HepG2 (cell line): ENCODE data around the gene ERMARD. TPM values are rescaled to one million over a fixed set of nuclear protein-coding genes. Genes with fewer than 3 reads are reported as not detected.

Source experiments
- PRPF4 ChIP-seq: fragments of 200-400 bp; formaldehyde crosslinking; IDR thresholded peaks from 2 replicates; pipeline ENCODE4 v1.6.1; 2016; ENCODE audit warnings: low read length, low read depth; ENCODE audit not compliant: poor library complexity, severe bottlenecking
- ZNF138 ChIP-seq: sonication (generic); formaldehyde crosslinking; IDR thresholded peaks from 2 replicates; pipeline ENCODE4 v1.5.0; 2020; ENCODE audit warnings: mild to moderate bottlenecking, low read depth, missing genetic modification reagents
- ZNF790 ChIP-seq: sonication (generic); formaldehyde crosslinking; IDR thresholded peaks from 2 replicates; pipeline ENCODE4 v1.8.0; 2022; ENCODE audit warnings: missing genetic modification reagents, mild to moderate bottlenecking, borderline replicate concordance
- polyA plus RNA-seq, 8 experiments: library from polyadenylated mRNA; depleted of rRNA in 3 of 8; stranded (reverse) in 7 of 8; unstranded in 1 of 8; fragments of >200 nt; fragmentation: Illumina TruSeq in 4 of 8; extraction: Trizol in 4 of 8; gene quantifications; 2 replicates each; pipeline versions ENCODE4 v1.2.1 to v1.2.3, GENCODE V29; 2011 to 2016; ENCODE audit warnings: low read depth in 4 of 8, missing spikeins in 1 of 8, mixed read lengths in 1 of 8; ENCODE audit not compliant: insufficient read depth in 1 of 8
- total RNA-seq, 5 experiments: library from RNA; depleted of rRNA; stranded (reverse); fragments of >200 nt; fragmentation: Illumina TruSeq; extraction: Trizol; gene quantifications; 2 replicates each; pipeline ENCODE4 v1.2.3, GENCODE V29; 2016; ENCODE audit warnings: low read depth in 1 of 5
- TF ChIP-seq, protein P1 (sequence below): sonication (generic); formaldehyde crosslinking; IDR thresholded peaks from 2 replicates; pipeline ENCODE4 v1.4.0; 2020; ENCODE audit warnings: missing genetic modification reagents
- TF ChIP-seq, protein P2 (sequence below): sonication (generic); formaldehyde crosslinking; IDR thresholded peaks from 2 replicates; pipeline ENCODE4 v1.4.0; 2020; ENCODE audit warnings: mild to moderate bottlenecking, missing genetic modification reagents
- TF ChIP-seq, protein P3 (sequence below): sonication (generic); formaldehyde crosslinking; IDR thresholded peaks from 2 replicates; pipeline ENCODE4 v1.5.0; 2020; ENCODE audit warnings: missing genetic modification reagents
- TF ChIP-seq, protein P4 (sequence below): sonication (generic); formaldehyde crosslinking; IDR thresholded peaks from 2 replicates; pipeline ENCODE4; 2020; ENCODE audit warnings: missing genetic modification reagents, mild to moderate bottlenecking, borderline replicate concordance
- TF ChIP-seq, protein P5 (sequence below): sonication (generic); formaldehyde crosslinking; IDR thresholded peaks from 2 replicates; pipeline ENCODE4 v1.9.0; 2021; ENCODE audit warnings: mild to moderate bottlenecking, missing genetic modification reagents

Gene ERMARD
- total and polyA plus RNA-seq, 2 of the 13 experiments (the other 11 are each of a cell fraction or from before 2014, with no cell fraction given): 8.8 to 10.7 TPM

- TF ChIP-seq, protein P1, sequence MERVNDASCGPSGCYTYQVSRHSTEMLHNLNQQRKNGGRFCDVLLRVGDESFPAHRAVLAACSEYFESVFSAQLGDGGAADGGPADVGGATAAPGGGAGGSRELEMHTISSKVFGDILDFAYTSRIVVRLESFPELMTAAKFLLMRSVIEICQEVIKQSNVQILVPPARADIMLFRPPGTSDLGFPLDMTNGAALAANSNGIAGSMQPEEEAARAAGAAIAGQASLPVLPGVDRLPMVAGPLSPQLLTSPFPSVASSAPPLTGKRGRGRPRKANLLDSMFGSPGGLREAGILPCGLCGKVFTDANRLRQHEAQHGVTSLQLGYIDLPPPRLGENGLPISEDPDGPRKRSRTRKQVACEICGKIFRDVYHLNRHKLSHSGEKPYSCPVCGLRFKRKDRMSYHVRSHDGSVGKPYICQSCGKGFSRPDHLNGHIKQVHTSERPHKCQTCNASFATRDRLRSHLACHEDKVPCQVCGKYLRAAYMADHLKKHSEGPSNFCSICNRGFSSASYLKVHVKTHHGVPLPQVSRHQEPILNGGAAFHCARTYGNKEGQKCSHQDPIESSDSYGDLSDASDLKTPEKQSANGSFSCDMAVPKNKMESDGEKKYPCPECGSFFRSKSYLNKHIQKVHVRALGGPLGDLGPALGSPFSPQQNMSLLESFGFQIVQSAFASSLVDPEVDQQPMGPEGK (CRISPR knock-in tag): 0 out of 2 replicates have a peak, but pooled peaks have one; percentile 42
- TF ChIP-seq PRPF4: no peak
- 0 out of 2 replicates have a peak, but pooled peaks have one; percentile 24 for TF ChIP-seq ZNF138 (CRISPR knock-in tag)
- TF ChIP-seq, protein P2, sequence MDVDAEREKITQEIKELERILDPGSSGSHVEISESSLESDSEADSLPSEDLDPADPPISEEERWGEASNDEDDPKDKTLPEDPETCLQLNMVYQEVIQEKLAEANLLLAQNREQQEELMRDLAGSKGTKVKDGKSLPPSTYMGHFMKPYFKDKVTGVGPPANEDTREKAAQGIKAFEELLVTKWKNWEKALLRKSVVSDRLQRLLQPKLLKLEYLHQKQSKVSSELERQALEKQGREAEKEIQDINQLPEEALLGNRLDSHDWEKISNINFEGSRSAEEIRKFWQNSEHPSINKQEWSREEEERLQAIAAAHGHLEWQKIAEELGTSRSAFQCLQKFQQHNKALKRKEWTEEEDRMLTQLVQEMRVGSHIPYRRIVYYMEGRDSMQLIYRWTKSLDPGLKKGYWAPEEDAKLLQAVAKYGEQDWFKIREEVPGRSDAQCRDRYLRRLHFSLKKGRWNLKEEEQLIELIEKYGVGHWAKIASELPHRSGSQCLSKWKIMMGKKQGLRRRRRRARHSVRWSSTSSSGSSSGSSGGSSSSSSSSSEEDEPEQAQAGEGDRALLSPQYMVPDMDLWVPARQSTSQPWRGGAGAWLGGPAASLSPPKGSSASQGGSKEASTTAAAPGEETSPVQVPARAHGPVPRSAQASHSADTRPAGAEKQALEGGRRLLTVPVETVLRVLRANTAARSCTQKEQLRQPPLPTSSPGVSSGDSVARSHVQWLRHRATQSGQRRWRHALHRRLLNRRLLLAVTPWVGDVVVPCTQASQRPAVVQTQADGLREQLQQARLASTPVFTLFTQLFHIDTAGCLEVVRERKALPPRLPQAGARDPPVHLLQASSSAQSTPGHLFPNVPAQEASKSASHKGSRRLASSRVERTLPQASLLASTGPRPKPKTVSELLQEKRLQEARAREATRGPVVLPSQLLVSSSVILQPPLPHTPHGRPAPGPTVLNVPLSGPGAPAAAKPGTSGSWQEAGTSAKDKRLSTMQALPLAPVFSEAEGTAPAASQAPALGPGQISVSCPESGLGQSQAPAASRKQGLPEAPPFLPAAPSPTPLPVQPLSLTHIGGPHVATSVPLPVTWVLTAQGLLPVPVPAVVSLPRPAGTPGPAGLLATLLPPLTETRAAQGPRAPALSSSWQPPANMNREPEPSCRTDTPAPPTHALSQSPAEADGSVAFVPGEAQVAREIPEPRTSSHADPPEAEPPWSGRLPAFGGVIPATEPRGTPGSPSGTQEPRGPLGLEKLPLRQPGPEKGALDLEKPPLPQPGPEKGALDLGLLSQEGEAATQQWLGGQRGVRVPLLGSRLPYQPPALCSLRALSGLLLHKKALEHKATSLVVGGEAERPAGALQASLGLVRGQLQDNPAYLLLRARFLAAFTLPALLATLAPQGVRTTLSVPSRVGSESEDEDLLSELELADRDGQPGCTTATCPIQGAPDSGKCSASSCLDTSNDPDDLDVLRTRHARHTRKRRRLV (CRISPR knock-in tag): no peak
- TF ChIP-seq, protein P3, sequence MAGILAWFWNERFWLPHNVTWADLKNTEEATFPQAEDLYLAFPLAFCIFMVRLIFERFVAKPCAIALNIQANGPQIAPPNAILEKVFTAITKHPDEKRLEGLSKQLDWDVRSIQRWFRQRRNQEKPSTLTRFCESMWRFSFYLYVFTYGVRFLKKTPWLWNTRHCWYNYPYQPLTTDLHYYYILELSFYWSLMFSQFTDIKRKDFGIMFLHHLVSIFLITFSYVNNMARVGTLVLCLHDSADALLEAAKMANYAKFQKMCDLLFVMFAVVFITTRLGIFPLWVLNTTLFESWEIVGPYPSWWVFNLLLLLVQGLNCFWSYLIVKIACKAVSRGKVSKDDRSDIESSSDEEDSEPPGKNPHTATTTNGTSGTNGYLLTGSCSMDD (CRISPR knock-in tag): 0 out of 2 replicates have a peak, but pooled peaks have one; percentile 58
- TF ChIP-seq, protein P4, sequence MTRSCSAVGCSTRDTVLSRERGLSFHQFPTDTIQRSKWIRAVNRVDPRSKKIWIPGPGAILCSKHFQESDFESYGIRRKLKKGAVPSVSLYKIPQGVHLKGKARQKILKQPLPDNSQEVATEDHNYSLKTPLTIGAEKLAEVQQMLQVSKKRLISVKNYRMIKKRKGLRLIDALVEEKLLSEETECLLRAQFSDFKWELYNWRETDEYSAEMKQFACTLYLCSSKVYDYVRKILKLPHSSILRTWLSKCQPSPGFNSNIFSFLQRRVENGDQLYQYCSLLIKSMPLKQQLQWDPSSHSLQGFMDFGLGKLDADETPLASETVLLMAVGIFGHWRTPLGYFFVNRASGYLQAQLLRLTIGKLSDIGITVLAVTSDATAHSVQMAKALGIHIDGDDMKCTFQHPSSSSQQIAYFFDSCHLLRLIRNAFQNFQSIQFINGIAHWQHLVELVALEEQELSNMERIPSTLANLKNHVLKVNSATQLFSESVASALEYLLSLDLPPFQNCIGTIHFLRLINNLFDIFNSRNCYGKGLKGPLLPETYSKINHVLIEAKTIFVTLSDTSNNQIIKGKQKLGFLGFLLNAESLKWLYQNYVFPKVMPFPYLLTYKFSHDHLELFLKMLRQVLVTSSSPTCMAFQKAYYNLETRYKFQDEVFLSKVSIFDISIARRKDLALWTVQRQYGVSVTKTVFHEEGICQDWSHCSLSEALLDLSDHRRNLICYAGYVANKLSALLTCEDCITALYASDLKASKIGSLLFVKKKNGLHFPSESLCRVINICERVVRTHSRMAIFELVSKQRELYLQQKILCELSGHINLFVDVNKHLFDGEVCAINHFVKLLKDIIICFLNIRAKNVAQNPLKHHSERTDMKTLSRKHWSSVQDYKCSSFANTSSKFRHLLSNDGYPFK (CRISPR knock-in tag): peak; percentile 74; the same call in 1 of the 2 replicates
- TF ChIP-seq, protein P5, sequence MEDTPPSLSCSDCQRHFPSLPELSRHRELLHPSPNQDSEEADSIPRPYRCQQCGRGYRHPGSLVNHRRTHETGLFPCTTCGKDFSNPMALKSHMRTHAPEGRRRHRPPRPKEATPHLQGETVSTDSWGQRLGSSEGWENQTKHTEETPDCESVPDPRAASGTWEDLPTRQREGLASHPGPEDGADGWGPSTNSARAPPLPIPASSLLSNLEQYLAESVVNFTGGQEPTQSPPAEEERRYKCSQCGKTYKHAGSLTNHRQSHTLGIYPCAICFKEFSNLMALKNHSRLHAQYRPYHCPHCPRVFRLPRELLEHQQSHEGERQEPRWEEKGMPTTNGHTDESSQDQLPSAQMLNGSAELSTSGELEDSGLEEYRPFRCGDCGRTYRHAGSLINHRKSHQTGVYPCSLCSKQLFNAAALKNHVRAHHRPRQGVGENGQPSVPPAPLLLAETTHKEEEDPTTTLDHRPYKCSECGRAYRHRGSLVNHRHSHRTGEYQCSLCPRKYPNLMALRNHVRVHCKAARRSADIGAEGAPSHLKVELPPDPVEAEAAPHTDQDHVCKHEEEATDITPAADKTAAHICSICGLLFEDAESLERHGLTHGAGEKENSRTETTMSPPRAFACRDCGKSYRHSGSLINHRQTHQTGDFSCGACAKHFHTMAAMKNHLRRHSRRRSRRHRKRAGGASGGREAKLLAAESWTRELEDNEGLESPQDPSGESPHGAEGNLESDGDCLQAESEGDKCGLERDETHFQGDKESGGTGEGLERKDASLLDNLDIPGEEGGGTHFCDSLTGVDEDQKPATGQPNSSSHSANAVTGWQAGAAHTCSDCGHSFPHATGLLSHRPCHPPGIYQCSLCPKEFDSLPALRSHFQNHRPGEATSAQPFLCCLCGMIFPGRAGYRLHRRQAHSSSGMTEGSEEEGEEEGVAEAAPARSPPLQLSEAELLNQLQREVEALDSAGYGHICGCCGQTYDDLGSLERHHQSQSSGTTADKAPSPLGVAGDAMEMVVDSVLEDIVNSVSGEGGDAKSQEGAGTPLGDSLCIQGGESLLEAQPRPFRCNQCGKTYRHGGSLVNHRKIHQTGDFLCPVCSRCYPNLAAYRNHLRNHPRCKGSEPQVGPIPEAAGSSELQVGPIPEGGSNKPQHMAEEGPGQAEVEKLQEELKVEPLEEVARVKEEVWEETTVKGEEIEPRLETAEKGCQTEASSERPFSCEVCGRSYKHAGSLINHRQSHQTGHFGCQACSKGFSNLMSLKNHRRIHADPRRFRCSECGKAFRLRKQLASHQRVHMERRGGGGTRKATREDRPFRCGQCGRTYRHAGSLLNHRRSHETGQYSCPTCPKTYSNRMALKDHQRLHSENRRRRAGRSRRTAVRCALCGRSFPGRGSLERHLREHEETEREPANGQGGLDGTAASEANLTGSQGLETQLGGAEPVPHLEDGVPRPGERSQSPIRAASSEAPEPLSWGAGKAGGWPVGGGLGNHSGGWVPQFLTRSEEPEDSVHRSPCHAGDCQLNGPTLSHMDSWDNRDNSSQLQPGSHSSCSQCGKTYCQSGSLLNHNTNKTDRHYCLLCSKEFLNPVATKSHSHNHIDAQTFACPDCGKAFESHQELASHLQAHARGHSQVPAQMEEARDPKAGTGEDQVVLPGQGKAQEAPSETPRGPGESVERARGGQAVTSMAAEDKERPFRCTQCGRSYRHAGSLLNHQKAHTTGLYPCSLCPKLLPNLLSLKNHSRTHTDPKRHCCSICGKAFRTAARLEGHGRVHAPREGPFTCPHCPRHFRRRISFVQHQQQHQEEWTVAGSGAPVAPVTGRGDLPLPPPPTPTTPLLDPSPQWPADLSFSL (CRISPR knock-in tag): 0 out of 2 replicates have a peak, but pooled peaks have one; percentile 46
- TF ChIP-seq ZNF790 (CRISPR knock-in tag): 0 out of 2 replicates have a peak, but pooled peaks have one; percentile 13
Observed at GRCh38 chr6:169789146-169789943, 37.9 kb downstream of the ERMARD start (continued).
